ENCODE results near the gene EXOC2. TPM values are rescaled to one million over a fixed set of nuclear protein-coding genes. Genes with fewer than 3 reads are reported as not detected.

Gene EXOC2
- total and polyA plus RNA-seq, 2 donors (not counting 3 experiments of a cell fraction or from before 2014, with no cell fraction given): 18.2 to 30.8 TPM

DNA sequence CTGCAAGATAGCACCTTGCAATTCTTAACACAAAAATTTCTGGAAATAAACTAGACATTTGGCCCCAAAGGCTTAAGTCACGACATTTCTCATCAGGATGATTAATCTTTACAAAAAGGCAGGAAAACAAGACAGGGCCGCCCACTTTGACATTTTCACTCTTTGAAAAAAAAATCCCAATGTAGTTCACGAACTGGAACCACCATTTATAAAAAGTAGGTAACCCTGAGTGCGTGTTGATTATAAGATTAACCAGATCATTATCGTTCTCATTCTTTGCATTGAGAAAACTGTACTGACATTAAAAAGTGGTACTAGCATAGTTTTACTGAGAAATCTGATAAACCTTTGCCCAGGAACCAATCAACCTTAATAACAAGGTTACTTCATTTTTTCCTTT, 144.8 kb downstream of the EXOC2 start:
- H3K36me3 ChIP-seq (ENCODE audit: control insufficient read depth in 2 of 2, extremely low read depth in 1 of 2, insufficient read depth in 2 of 2, low read length in 2 of 2): peaks cover 2 to 3% of the 10 kb centered on the region in 2 experiments
- H3K9me1 ChIP-seq (replicated peaks; ENCODE audit: control insufficient read depth, extremely low read depth, insufficient read depth, low read length): no peaks in the 10 kb centered on the region
- dilution Hi-C loops (cut with MboI; ENCODE audit: extremely low pct_ligation_motif_present, low sequenced_read_pairs): no loop called here
- H3K4me2 ChIP-seq (ENCODE audit: insufficient read depth, low read length): no peak overlapping the region
- intact Hi-C loops (cut with micrococcal nuclease): no loop called here
- CTCF ChIA-PET: no interaction called here
- no peaks in the 10 kb centered on the region for H3K79me2 ChIP-seq (ENCODE audit: control insufficient read depth, insufficient read depth, low read length)
- H3K27ac ChIP-seq (ENCODE audit: insufficient read depth, low read depth, low read length): no peak overlapping the region
- no peak for DNase-seq (ENCODE audit: low read depth, low spot score)
- no peaks in the 10 kb centered on the region for H3K9me3 ChIP-seq (replicated peaks; ENCODE audit: control insufficient read depth, insufficient read depth, low read length)
- no TSS peak for BruUV-seq (replicated peaks)
- POLR2A ChIA-PET: no interaction called here
- no peak for FAIRE-seq
- no peak overlapping the region for H2AFZ ChIP-seq (ENCODE audit: low read depth, low read length)
- TF ChIP-seq FOS (IDR thresholded peaks at IDR 0.05; ENCODE audit: borderline replicate concordance, insufficient read depth, low read length) (no peak), MYC (IDR thresholded peaks at IDR 0.05; ENCODE audit: low read depth, low read length) (no peak), JUN (IDR thresholded peaks at IDR 0.05; ENCODE audit: borderline replicate concordance, insufficient read depth, insufficient read length, low read depth) (no peak), EZH2 (IDR thresholded peaks at IDR 0.05; ENCODE audit: borderline replicate concordance, low read depth, low read length, severe bottlenecking) (no peak), POLR2A (IDR thresholded peaks at IDR 0.05; ENCODE audit: low read depth, low read length) (no peak), POLR2AphosphoS5 (IDR thresholded peaks at IDR 0.05; ENCODE audit: insufficient read depth, low read depth, low read length) (no peak)
- TF ChIP-seq, protein P1, sequence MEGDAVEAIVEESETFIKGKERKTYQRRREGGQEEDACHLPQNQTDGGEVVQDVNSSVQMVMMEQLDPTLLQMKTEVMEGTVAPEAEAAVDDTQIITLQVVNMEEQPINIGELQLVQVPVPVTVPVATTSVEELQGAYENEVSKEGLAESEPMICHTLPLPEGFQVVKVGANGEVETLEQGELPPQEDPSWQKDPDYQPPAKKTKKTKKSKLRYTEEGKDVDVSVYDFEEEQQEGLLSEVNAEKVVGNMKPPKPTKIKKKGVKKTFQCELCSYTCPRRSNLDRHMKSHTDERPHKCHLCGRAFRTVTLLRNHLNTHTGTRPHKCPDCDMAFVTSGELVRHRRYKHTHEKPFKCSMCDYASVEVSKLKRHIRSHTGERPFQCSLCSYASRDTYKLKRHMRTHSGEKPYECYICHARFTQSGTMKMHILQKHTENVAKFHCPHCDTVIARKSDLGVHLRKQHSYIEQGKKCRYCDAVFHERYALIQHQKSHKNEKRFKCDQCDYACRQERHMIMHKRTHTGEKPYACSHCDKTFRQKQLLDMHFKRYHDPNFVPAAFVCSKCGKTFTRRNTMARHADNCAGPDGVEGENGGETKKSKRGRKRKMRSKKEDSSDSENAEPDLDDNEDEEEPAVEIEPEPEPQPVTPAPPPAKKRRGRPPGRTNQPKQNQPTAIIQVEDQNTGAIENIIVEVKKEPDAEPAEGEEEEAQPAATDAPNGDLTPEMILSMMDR (IDR thresholded peaks at IDR 0.05; ENCODE audit: extremely low read depth in 1 of 2, insufficient read depth in 1 of 2, low read depth in 1 of 2, low read length in 2 of 2): no peak
- TF ChIP-seq, protein P2, sequence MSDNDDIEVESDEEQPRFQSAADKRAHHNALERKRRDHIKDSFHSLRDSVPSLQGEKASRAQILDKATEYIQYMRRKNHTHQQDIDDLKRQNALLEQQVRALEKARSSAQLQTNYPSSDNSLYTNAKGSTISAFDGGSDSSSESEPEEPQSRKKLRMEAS (IDR thresholded peaks at IDR 0.05; ENCODE audit: insufficient read depth, insufficient read length): no peak
- H4K20me1 ChIP-seq (replicated peaks; ENCODE audit: control insufficient read depth, extremely low read depth, insufficient read depth, low read length): no peaks in the 10 kb centered on the region
- H3K27me3 ChIP-seq (ENCODE audit: control insufficient read depth in 2 of 2, insufficient read depth in 2 of 2, low read length in 2 of 2): no peaks in the 10 kb centered on the region
- no peak overlapping the region for H3K9ac ChIP-seq (replicated peaks; ENCODE audit: extremely low read depth, insufficient read depth, low read length)
- no peak overlapping the region for H3K4me3 ChIP-seq (replicated peaks in 1 of 3; ENCODE audit: insufficient read depth in 1 of 3, low read depth in 1 of 3, low read length in 3 of 3)
- H3K4me1 ChIP-seq (ENCODE audit: control insufficient read depth, extremely low read depth, insufficient read depth, low read length): no peaks in the 10 kb centered on the region
